ENCODE measurements around the gene CDNF.

The CDNF gene

DNA sequence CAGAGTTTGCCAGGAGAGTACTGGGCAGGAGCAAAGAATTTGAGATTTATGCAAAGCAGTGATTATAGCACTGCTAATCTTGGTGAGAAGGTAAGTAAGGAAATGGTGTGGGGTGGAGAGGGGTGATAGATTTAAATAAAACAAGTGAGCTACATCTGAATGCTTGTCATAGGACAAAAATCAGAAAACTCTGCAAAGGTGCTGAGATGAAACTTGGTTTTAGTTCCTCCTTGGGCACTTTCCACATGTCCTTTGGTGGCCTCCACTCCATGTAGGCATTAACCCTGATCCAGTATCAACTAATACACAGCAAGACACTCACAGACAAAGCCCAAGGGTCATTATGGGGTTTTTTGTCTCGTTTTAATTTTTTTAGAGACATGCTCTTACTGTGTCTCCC lies 37.4 kb downstream of the CDNF start:
- CTCF ChIA-PET: no interaction called here
- TF ChIP-seq L3MBTL2 (conservative IDR thresholded peaks at IDR 0.05) (no peak), LEF1 (IDR thresholded peaks at IDR 0.05; ENCODE audit: borderline replicate concordance) (no peak), HDGF (IDR thresholded peaks at IDR 0.05; ENCODE audit: borderline replicate concordance) (no peak), PKNOX1 (IDR thresholded peaks at IDR 0.05) (no peak), CTBP1 (IDR thresholded peaks at IDR 0.05; ENCODE audit: borderline replicate concordance) (no peak), SP1 (IDR thresholded peaks at IDR 0.05) (no peak), BHLHE40 (IDR thresholded peaks at IDR 0.05; ENCODE audit: borderline replicate concordance) (no peak), FOXM1 (IDR thresholded peaks at IDR 0.05; ENCODE audit: borderline replicate concordance) (no peak), FOXK2 (IDR thresholded peaks at IDR 0.05) (no peak), ELF4 (IDR thresholded peaks at IDR 0.05) (no peak), ZNF384 (IDR thresholded peaks at IDR 0.05) (no peak), ARNT (IDR thresholded peaks at IDR 0.05) (no peak), SUZ12 (IDR thresholded peaks at IDR 0.05) (no peak)
- no peak for DNase-seq (ENCODE audit: extremely low spot score)
- POLR2A ChIA-PET: interaction anchor here (1.2 kb wide), 1 partner anchor 37 kb away, joined by 3 read pairs; the partner anchor contains the start of genes CDNF, HSPA14 and MSANTD7

- no peak for DNase-seq (ENCODE audit: extremely low spot score)
- TF ChIP-seq SP1 (IDR thresholded peaks at IDR 0.05): no peak
- TF ChIP-seq ELF4 (IDR thresholded peaks at IDR 0.05): no peak
- TF ChIP-seq NFRKB (IDR thresholded peaks at IDR 0.05): no peak
- TF ChIP-seq HDGF (IDR thresholded peaks at IDR 0.05; ENCODE audit: borderline replicate concordance): no peak
- TF ChIP-seq BHLHE40 (IDR thresholded peaks at IDR 0.05; ENCODE audit: borderline replicate concordance): no peak
- TF ChIP-seq ZNF384 (IDR thresholded peaks at IDR 0.05): no peak
- TF ChIP-seq TARDBP (IDR thresholded peaks at IDR 0.05): no peak
- POLR2A ChIA-PET: interaction anchor here (1.1 kb wide), 1 partner anchor 80 kb away, joined by 5 read pairs; the partner anchor contains the start of gene SUV39H2
- CTCF ChIA-PET: interaction anchor here (1.2 kb wide), 1 partner anchor 20 kb away, joined by 3 read pairs; no protein-coding TSS in a partner anchor
Observed at GRCh38 chr10:14798636-14799035, 39.2 kb downstream of the CDNF start.

DNA sequence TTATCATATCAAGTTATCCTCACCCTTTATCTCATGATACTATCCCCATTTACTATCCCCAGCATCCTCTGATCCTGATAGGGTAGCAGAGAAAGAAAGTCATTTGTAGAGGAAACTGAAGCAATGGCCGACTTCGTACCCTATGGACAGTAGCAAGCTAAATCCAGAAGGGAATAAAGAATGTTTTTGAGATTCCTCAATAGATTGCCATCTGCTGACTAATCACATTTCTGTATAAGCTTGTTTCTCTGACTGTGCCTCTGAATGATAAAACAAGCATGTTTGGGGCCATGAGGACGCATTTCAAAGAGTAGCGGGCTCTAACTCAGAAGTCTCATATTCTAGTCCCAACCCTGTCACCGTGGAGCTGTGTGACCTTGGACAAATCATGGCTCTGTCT lies 49.9 kb downstream of the CDNF start:
- POLR2A ChIA-PET: interaction anchor here (0.9 kb wide), 1 partner anchor 50 kb away, joined by 3 read pairs; the partner anchor contains the start of genes CDNF, HSPA14 and MSANTD7
- TF ChIP-seq HDGF (IDR thresholded peaks at IDR 0.05; ENCODE audit: borderline replicate concordance) (no peak), BHLHE40 (IDR thresholded peaks at IDR 0.05; ENCODE audit: borderline replicate concordance) (no peak), ELF4 (IDR thresholded peaks at IDR 0.05) (no peak), LEF1 (IDR thresholded peaks at IDR 0.05; ENCODE audit: borderline replicate concordance) (no peak), TARDBP (IDR thresholded peaks at IDR 0.05) (no peak), ARNT (IDR thresholded peaks at IDR 0.05) (no peak), NFRKB (IDR thresholded peaks at IDR 0.05) (no peak), FOXA1 (IDR thresholded peaks at IDR 0.05) (no peak), FOXM1 (IDR thresholded peaks at IDR 0.05; ENCODE audit: borderline replicate concordance) (no peak), FOXK2 (IDR thresholded peaks at IDR 0.05) (no peak), SP1 (IDR thresholded peaks at IDR 0.05) (no peak), CTBP1 (IDR thresholded peaks at IDR 0.05; ENCODE audit: borderline replicate concordance) (no peak)
- DNase-seq (ENCODE audit: extremely low spot score): no peak
- CTCF ChIA-PET: no interaction called here

GRCh38 chr10:14784459-14785055 lies 53.3 kb downstream of the CDNF start:
- ChIA-PET CTCF (no interaction called here), POLR2A (no interaction called here)
- TF ChIP-seq TARDBP (IDR thresholded peaks at IDR 0.05): no peak
- TF ChIP-seq ZNF384 (IDR thresholded peaks at IDR 0.05): no peak
- no peak for TF ChIP-seq ELF4 (IDR thresholded peaks at IDR 0.05)
- no peak for TF ChIP-seq L3MBTL2 (conservative IDR thresholded peaks at IDR 0.05)
- TF ChIP-seq PKNOX1 (IDR thresholded peaks at IDR 0.05): no peak
- TF ChIP-seq ARNT (IDR thresholded peaks at IDR 0.05): no peak
- no peak for DNase-seq (ENCODE audit: extremely low spot score)

DNA sequence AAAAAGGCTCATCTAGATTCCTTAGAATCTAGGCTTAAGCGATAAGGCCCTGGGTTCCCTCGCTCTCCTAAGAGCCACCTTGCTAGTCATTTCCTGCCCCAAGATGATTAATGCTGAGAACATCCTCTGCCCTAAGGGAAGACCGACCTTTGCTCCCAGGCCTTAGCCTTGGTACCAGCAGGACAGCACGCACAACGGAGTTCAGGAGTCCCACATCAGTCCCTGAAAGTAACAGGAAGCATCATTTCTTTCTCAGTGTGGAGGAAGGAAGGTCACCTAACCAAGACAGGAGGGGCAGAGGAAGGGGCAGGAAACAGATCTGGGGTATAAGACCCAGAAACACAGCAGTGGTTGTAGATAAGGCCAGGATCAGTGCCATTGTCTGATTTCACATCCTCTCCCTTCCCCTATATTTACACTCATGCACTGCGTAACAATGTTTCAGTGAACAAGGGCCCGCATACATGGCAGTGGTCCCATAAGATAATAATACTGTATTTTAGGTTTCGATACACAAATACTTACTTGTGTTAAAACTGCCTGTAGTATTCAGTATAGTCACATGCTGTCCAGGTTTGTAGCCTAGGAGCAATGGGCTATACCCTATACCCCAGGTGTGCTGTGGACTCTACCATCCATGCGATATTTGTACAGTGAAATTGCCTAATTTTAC lies 55.0 kb downstream of the CDNF start:
- CTCF ChIA-PET: no interaction called here
- no peak for DNase-seq (ENCODE audit: extremely low spot score)
- POLR2A ChIA-PET: no interaction called here

More for the DNA sequence above, 55.0 kb downstream of the CDNF start:
- no peak for TF ChIP-seq HDGF (IDR thresholded peaks at IDR 0.05; ENCODE audit: borderline replicate concordance)
- TF ChIP-seq ELF4 (IDR thresholded peaks at IDR 0.05): no peak
- TF ChIP-seq CTBP1 (IDR thresholded peaks at IDR 0.05; ENCODE audit: borderline replicate concordance): no peak
- TF ChIP-seq L3MBTL2 (conservative IDR thresholded peaks at IDR 0.05): no peak
- no peak for TF ChIP-seq ZNF384 (IDR thresholded peaks at IDR 0.05)
- TF ChIP-seq PKNOX1 (IDR thresholded peaks at IDR 0.05): no peak
- no peak for TF ChIP-seq ARNT (IDR thresholded peaks at IDR 0.05)
- no peak for TF ChIP-seq FOXK2 (IDR thresholded peaks at IDR 0.05)
- no peak for TF ChIP-seq FOXM1 (IDR thresholded peaks at IDR 0.05; ENCODE audit: borderline replicate concordance)
- no peak for TF ChIP-seq BHLHE40 (IDR thresholded peaks at IDR 0.05; ENCODE audit: borderline replicate concordance)
- TF ChIP-seq TARDBP (IDR thresholded peaks at IDR 0.05): no peak
- no peak for TF ChIP-seq SP1 (IDR thresholded peaks at IDR 0.05)
- no peak for TF ChIP-seq NFRKB (IDR thresholded peaks at IDR 0.05)
- no peak for TF ChIP-seq SUZ12 (IDR thresholded peaks at IDR 0.05)
- TF ChIP-seq FOXA1 (IDR thresholded peaks at IDR 0.05): no peak
- no peak for TF ChIP-seq LEF1 (IDR thresholded peaks at IDR 0.05; ENCODE audit: borderline replicate concordance)
